Posterior vena cava (tissue), 2 donors: ENCODE data around the gene ZNF521. TPM values are rescaled to one million over a fixed set of nuclear protein-coding genes. Genes with fewer than 3 reads are reported as not detected.

ENCODE experiments used
- DNase-seq: peaks from one replicate; pipeline ENCODE4 v3.0.0-alpha.2; 2020; ENCODE audit warnings: low spot score
- intact Hi-C, 2 donors: fragments of 100-400 bp; cut with DNase I; formaldehyde crosslinking; loops; one replicate each; pipeline versions ENCODE4 v1.14.1 to v1.14.2; 2022 to 2023
- total RNA-seq, 2 donors: library from RNA; stranded (reverse); fragmentation: NEBNext Ultra II Directional; extraction: Animal tissue kit (Norgen Biotek cat#: 25700); gene quantifications; one replicate each; pipeline ENCODE4 v1.2.1, GENCODE V29; 2021
- donor health status: DM: yes; HTN: yes; CAD: no.
- donor health status: DM: yes; HTN: yes; CAD: no.

The ZNF521 gene
- total RNA-seq, 2 donors from 2014 or later = 29.0 to 44.5 TPM

GRCh38 chr18:25236736-25237135 is 115.2 kb downstream of the ZNF521 start:
- DNase-seq = no peak
- intact Hi-C loops = no loop called here

- intact Hi-C loops = no loop called here
- no peak for DNase-seq
Measured at GRCh38 chr18:25235401-25236042, 116.4 kb downstream of the ZNF521 start.

- intact Hi-C loops = loop anchor here in 1 of 2 donors (5.0 kb wide), 1 partner anchor 117 kb away; the partner anchor contains the start of gene ZNF521
- no peak for DNase-seq
Measured at GRCh38 chr18:25234740-25235345, 117.1 kb downstream of the ZNF521 start.

GRCh38 chr18:25234322-25234639 is 117.7 kb downstream of the ZNF521 start:
- no peak for DNase-seq

GRCh38 chr18:25233528-25234321 is 118.2 kb downstream of the ZNF521 start:
- intact Hi-C loops = loop anchor here in 1 of 2 donors (5.0 kb wide), 1 partner anchor 119 kb away; the partner anchor contains the start of gene ZNF521
- no peak for DNase-seq

More at GRCh38 chr18:25234322-25234639, 117.7 kb downstream of the ZNF521 start:
- intact Hi-C loops = loop anchor here in 1 of 2 donors (5.0 kb wide), 1 partner anchor 118 kb away; the partner anchor contains the start of gene ZNF521

GRCh38 chr18:25231327-25231691 is 120.7 kb downstream of the ZNF521 start:
- intact Hi-C loops = loop anchor here in 1 of 2 donors (5.0 kb wide), 1 partner anchor 121 kb away; the partner anchor contains the start of gene ZNF521
- no peak for DNase-seq

GRCh38 chr18:25230658-25231326 is 121.2 kb downstream of the ZNF521 start:
- DNase-seq = peak; percentile 89

GRCh38 chr18:25229920-25230319 is 122.0 kb downstream of the ZNF521 start:
- intact Hi-C loops = loop anchor here in 1 of 2 donors (5.0 kb wide), 1 partner anchor 122 kb away; the partner anchor contains the start of gene ZNF521
- no peak for DNase-seq

More at GRCh38 chr18:25230658-25231326, 121.2 kb downstream of the ZNF521 start:
- intact Hi-C loops = loop anchor here in 1 of 2 donors (5.0 kb wide), 1 partner anchor 122 kb away; the partner anchor contains the start of gene ZNF521

GRCh38 chr18:25229081-25229480 is 122.9 kb downstream of the ZNF521 start:
- intact Hi-C loops = no loop called here
- DNase-seq = no peak

GRCh38 chr18:25228410-25228809 is 123.6 kb downstream of the ZNF521 start:
- no peak for DNase-seq
- intact Hi-C loops = no loop called here

GRCh38 chr18:25225151-25225550 is 126.8 kb downstream of the ZNF521 start:
- no peak for DNase-seq
- intact Hi-C loops = no loop called here

GRCh38 chr18:25223899-25224886 is 127.8 kb downstream of the ZNF521 start:
- DNase-seq = peak; percentile 81
- intact Hi-C loops = no loop called here

- intact Hi-C loops = no loop called here
- no peak for DNase-seq
Measured at GRCh38 chr18:25223211-25223610, 128.8 kb downstream of the ZNF521 start.

- intact Hi-C loops = no loop called here
- no peak for DNase-seq
Measured at GRCh38 chr18:25222648-25223047, 129.3 kb downstream of the ZNF521 start.

- intact Hi-C loops = no loop called here
- DNase-seq = no peak
Measured at GRCh38 chr18:25210622-25211021, 141.3 kb downstream of the ZNF521 start.

- intact Hi-C loops = no loop called here
- no peak for DNase-seq
Measured at GRCh38 chr18:25192065-25192464, 159.9 kb downstream of the ZNF521 start.

- intact Hi-C loops = no loop called here
- DNase-seq = no peak
Measured at GRCh38 chr18:25190472-25190871, 161.5 kb downstream of the ZNF521 start.
